ENCODE measurements around the gene CCL2. TPM values are rescaled to one million over a fixed set of nuclear protein-coding genes. Genes with fewer than 3 reads are reported as not detected.

CCL2 gene
- total RNA-seq, 1 experiment from 2014 or later: not detected

GRCh38 chr17:34236281-34236892 lies 18.7 kb upstream of the CCL2 start:
- ChIA-PET CTCF (no interaction called here), POLR2A (ENCODE audit: unreplicated experiment) (no interaction called here)
- H3K4me1 ChIP-seq (replicated peaks; ENCODE audit: insufficient read depth): no peaks in the 10 kb centered on the region
- DNase-seq: no peak
- H3K79me2 ChIP-seq (ENCODE audit: low read depth): no peaks in the 10 kb centered on the region
- no peak overlapping the region for H3K4me2 ChIP-seq
- H2AFZ ChIP-seq: no peak overlapping the region
- no peak for TF ChIP-seq EZH2 (IDR thresholded peaks at IDR 0.05; ENCODE audit: low read depth)
- TF ChIP-seq CTCF (conservative IDR thresholded peaks at IDR 0.05): no peak
- no peak overlapping the region for H3K27ac ChIP-seq
- no peaks in the 10 kb centered on the region for H3K9me2 ChIP-seq (ENCODE audit: insufficient read depth)
- no peak overlapping the region for H3K4me3 ChIP-seq
- H3F3A ChIP-seq (ENCODE audit: insufficient read depth, low read depth): no peaks in the 10 kb centered on the region
- H3K9me3 ChIP-seq (ENCODE audit: insufficient read depth, low read depth): no peaks in the 10 kb centered on the region
- peaks cover 11% of the 10 kb centered on the region for H3K27me3 ChIP-seq (ENCODE audit: insufficient read depth, low read depth)
- no peaks in the 10 kb centered on the region for H4K20me1 ChIP-seq (ENCODE audit: insufficient read depth)
- intact Hi-C loops (cut with micrococcal nuclease; ENCODE audit: unreplicated experiment): no loop called here
- BruUV-seq (replicated peaks): no TSS peak
- H3K36me3 ChIP-seq (ENCODE audit: low read depth): no peaks in the 10 kb centered on the region

- Histone ChIP-seq H3K4me2 (no peak overlapping the region), H3K79me2 (ENCODE audit: low read depth) (no peaks in the 10 kb centered on the region), H3K9me3 (ENCODE audit: insufficient read depth, low read depth) (no peaks in the 10 kb centered on the region), H4K20me1 (ENCODE audit: insufficient read depth) (no peaks in the 10 kb centered on the region), H3K27ac (no peak overlapping the region), H3K9me2 (ENCODE audit: insufficient read depth) (no peaks in the 10 kb centered on the region), H3K4me1 (replicated peaks; ENCODE audit: insufficient read depth) (no peaks in the 10 kb centered on the region), H3K36me3 (ENCODE audit: low read depth) (no peaks in the 10 kb centered on the region), H3K27me3 (ENCODE audit: insufficient read depth, low read depth) (peaks cover 11% of the 10 kb centered on the region), H2AFZ (no peak overlapping the region), H3K4me3 (no peak overlapping the region), H3F3A (ENCODE audit: insufficient read depth, low read depth) (no peaks in the 10 kb centered on the region)
- no peak for TF ChIP-seq EZH2 (IDR thresholded peaks at IDR 0.05; ENCODE audit: low read depth)
- intact Hi-C loops (cut with micrococcal nuclease; ENCODE audit: unreplicated experiment): no loop called here
- ChIA-PET POLR2A (ENCODE audit: unreplicated experiment) (no interaction called here), CTCF (no interaction called here)
- DNase-seq: no peak
- no TSS peak for BruUV-seq (replicated peaks)
Observed at GRCh38 chr17:34237458-34237857, 17.6 kb upstream of the CCL2 start.

- ChIA-PET POLR2A (ENCODE audit: unreplicated experiment) (no interaction called here), CTCF (no interaction called here)
- peaks cover 14% of the 10 kb centered on the region for H3K27me3 ChIP-seq (ENCODE audit: insufficient read depth, low read depth)
- no peak overlapping the region for H3K4me3 ChIP-seq
- no peaks in the 10 kb centered on the region for H3K9me2 ChIP-seq (ENCODE audit: insufficient read depth)
- H2AFZ ChIP-seq: no peak overlapping the region
- no peaks in the 10 kb centered on the region for H4K20me1 ChIP-seq (ENCODE audit: insufficient read depth)
- DNase-seq: no peak
- no peaks in the 10 kb centered on the region for H3K79me2 ChIP-seq (ENCODE audit: low read depth)
- no peaks in the 10 kb centered on the region for H3K4me1 ChIP-seq (replicated peaks; ENCODE audit: insufficient read depth)
- H3F3A ChIP-seq (ENCODE audit: insufficient read depth, low read depth): no peaks in the 10 kb centered on the region
- no peak for TF ChIP-seq EZH2 (IDR thresholded peaks at IDR 0.05; ENCODE audit: low read depth)
- TF ChIP-seq CTCF (conservative IDR thresholded peaks at IDR 0.05): no peak
- BruUV-seq (replicated peaks): no TSS peak
- H3K4me2 ChIP-seq: no peak overlapping the region
- H3K27ac ChIP-seq: no peak overlapping the region
- H3K36me3 ChIP-seq (ENCODE audit: low read depth): no peaks in the 10 kb centered on the region
- H3K9me3 ChIP-seq (ENCODE audit: insufficient read depth, low read depth): no peaks in the 10 kb centered on the region
- intact Hi-C loops (cut with micrococcal nuclease; ENCODE audit: unreplicated experiment): no loop called here
Observed at GRCh38 chr17:34241062-34241461, 14.0 kb upstream of the CCL2 start.

Measured in PC-9 (cell line).